ENCODE data around the gene WDR70. TPM values are rescaled to one million over a fixed set of nuclear protein-coding genes. Genes with fewer than 3 reads are reported as not detected.

WDR70 gene
- total and polyA plus RNA-seq, 2 of the 8 experiments (the other 6 are each of a cell fraction or from before 2014, with no cell fraction given) = 10.6 to 37.4 TPM

DNA sequence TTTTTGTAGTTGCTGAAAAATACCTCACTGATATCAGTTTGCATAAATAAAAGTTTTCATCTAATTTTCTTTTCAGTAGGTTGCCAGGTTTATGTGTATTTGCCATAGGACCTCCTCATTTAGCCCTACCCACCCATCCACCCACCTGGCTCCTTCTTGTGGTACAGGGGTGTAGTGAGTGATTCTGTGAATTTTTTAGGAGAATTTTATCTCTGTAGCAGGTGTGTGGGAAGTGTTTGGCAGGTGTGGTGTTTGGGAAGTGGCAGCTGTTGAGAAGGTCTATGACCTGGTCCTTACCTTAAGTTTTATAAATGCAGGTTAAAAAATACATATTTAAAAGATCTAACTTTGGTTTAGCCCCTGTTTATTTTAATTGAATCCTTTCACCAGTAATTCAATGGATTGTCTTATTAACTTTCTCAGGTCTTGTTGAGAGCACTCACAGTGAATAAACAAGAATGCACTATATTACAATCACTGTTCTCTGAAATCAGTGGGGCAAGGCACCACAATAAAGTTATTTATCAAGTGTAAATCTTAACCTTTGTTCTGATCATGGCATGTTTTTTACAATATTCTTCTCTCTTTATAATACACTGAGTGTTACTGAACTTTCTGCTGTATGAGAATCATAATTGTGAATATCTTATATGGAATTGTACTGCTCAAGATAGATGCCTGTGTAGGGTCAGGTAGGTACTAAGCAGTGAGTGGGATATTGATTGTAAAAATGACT, 189.1 kb downstream of the WDR70 start:
- Histone ChIP-seq H3K9me3 (ENCODE audit: insufficient read depth in 2 of 2, low read depth in 1 of 2, low read length in 1 of 2) (no peaks in the 10 kb centered on the region; a peak in 1 of 4 replicates), H3K4ac (replicated peaks; ENCODE audit: insufficient read length, low read depth, low read length) (no peak overlapping the region), H2AK5ac (ENCODE audit: low read depth, low read length) (no peak overlapping the region), H3K4me2 (ENCODE audit: insufficient read depth in 1 of 2, low read depth in 2 of 2, low read length in 2 of 2) (no peak overlapping the region), H3K18ac (ENCODE audit: extremely low read depth, low read length) (no peak overlapping the region), H3K79me2 (ENCODE audit: control insufficient read depth in 1 of 2, insufficient read depth in 2 of 2, low read length in 2 of 2) (no peaks in the 10 kb centered on the region), H2BK15ac (ENCODE audit: low read length) (no peak overlapping the region), H2BK12ac (ENCODE audit: low read depth, low read length) (no peak overlapping the region), H3K23me2 (ENCODE audit: low read depth, low read length) (no peaks in the 10 kb centered on the region), H3K4me1 (replicated peaks in 1 of 4; ENCODE audit: control insufficient read depth in 3 of 4, insufficient read depth in 4 of 4, low read length in 3 of 4) (no peaks in the 10 kb centered on the region), H3K9ac (replicated peaks in 1 of 4; ENCODE audit: extremely low read depth in 1 of 4, low read depth in 3 of 4, low read length in 3 of 4) (no peak overlapping the region), H4K8ac (ENCODE audit: extremely low read depth, insufficient read depth, low read length) (no peak overlapping the region), H4K20me1 (replicated peaks in 1 of 2; ENCODE audit: control insufficient read depth in 1 of 2, insufficient read depth in 2 of 2, low read length in 2 of 2) (no peaks in the 10 kb centered on the region), H3K36me3 (ENCODE audit: control insufficient read depth in 2 of 4, insufficient read depth in 4 of 4, low read length in 3 of 4) (no peaks in the 10 kb centered on the region), H4K91ac (replicated peaks; ENCODE audit: insufficient read length, low read length) (no peak overlapping the region), H3K4me3 (ENCODE audit: extremely low read depth in 1 of 4, insufficient read depth in 2 of 4, low read depth in 3 of 4, low read length in 4 of 4) (no peak overlapping the region), H2BK120ac (replicated peaks; ENCODE audit: low read depth, low read length) (no peak overlapping the region), H3K56ac (replicated peaks; ENCODE audit: insufficient read length, low read depth, low read length) (no peak overlapping the region), H4K5ac (ENCODE audit: insufficient read length, low read depth, low read length) (no peak overlapping the region), H3K14ac (ENCODE audit: insufficient read length) (no peak overlapping the region), H3K79me1 (ENCODE audit: low read depth, low read length) (no peaks in the 10 kb centered on the region), H3K23ac (ENCODE audit: insufficient read length) (no peak overlapping the region), H3K27me3 (replicated peaks in 1 of 4; ENCODE audit: control insufficient read depth in 3 of 4, extremely low read depth in 1 of 4, insufficient read depth in 3 of 4, low read length in 3 of 4) (no peaks in the 10 kb centered on the region), H2BK20ac (ENCODE audit: low read length) (no peak overlapping the region), H3K27ac (ENCODE audit: low read depth, low read length) (no peak overlapping the region), H2AFZ (ENCODE audit: low read length) (no peak overlapping the region), H2BK5ac (ENCODE audit: low read depth, low read length) (no peak overlapping the region)
- ChIA-PET CTCF (ENCODE audit: partially characterized antibody) (interaction anchor here (1.0 to 1.2 kb wide), 2 partner anchors 13 to 15 kb away, joined by 3 to 6 read pairs; no protein-coding TSS in a partner anchor), POLR2A (ENCODE audit: partially characterized antibody) (interaction anchor here (0.8 kb wide), 1 partner anchor 9 kb away, joined by 3 read pairs; no protein-coding TSS in a partner anchor)
- FAIRE-seq = no peak
- no peak for DNase-seq (ENCODE audit: low read depth in 1 of 2, low spot score in 2 of 2)
- no peak for TF ChIP-seq TAF1 (IDR thresholded peaks at IDR 0.05; ENCODE audit: low read depth, low read length)
- TF ChIP-seq NRF1 (IDR thresholded peaks at IDR 0.05; ENCODE audit: low read depth, low read length) = no peak
- TF ChIP-seq JUN (IDR thresholded peaks at IDR 0.05; ENCODE audit: low read depth, low read length) = no peak
- TF ChIP-seq EP300 (IDR thresholded peaks at IDR 0.05; ENCODE audit: borderline replicate concordance in 1 of 2, low read depth in 2 of 2, low read length in 2 of 2) = no peak
- TF ChIP-seq YY1 (IDR thresholded peaks at IDR 0.05; ENCODE audit: low read depth, low read length) = no peak
- TF ChIP-seq SP4 (IDR thresholded peaks at IDR 0.05; ENCODE audit: low read length) = no peak
- no peak for TF ChIP-seq SUZ12 (IDR thresholded peaks at IDR 0.05; ENCODE audit: low read length)
- TF ChIP-seq SAP30 (IDR thresholded peaks at IDR 0.05; ENCODE audit: insufficient read depth, insufficient replicate concordance, low read length) = no peak
- no peak for TF ChIP-seq KDM5A (IDR thresholded peaks at IDR 0.05; ENCODE audit: low read length)
- TF ChIP-seq CHD2 (IDR thresholded peaks at IDR 0.05; ENCODE audit: low read length) = no peak
- TF ChIP-seq PHF8 (conservative IDR thresholded peaks at IDR 0.05; ENCODE audit: low read depth, low read length) = no peak
- TF ChIP-seq GTF2F1 (IDR thresholded peaks at IDR 0.05; ENCODE audit: borderline replicate concordance, low read depth, low read length) = no peak
